Tibial nerve (tissue), 4 donors: Measurements from ENCODE around the gene RRP36.

ENCODE experiments used
- EP300 ChIP-seq, 2 donors: sonication (generic); formaldehyde crosslinking; IDR thresholded peaks; one replicate each; pipeline ENCODE4 v1.6.1; 2017; ENCODE audit warnings: antibody characterized with exemption in 2 of 2, mild to moderate bottlenecking in 1 of 2
- POLR2A ChIP-seq, 2 donors: fragments of 450-650 bp; IDR thresholded peaks; one replicate each; pipeline ENCODE4 v1.6.1; 2017; ENCODE audit warnings: antibody characterized with exemption in 2 of 2, mild to moderate bottlenecking in 2 of 2, moderate library complexity in 2 of 2
- TF ChIP-seq, protein P1 (sequence below), 5 experiments: fragments of 200-600 bp in 3 of 5; fragments of 450-650 bp in 2 of 5; sonication (generic) in 3 of 5; IDR thresholded peaks; one replicate each; pipeline ENCODE4 v1.5.1; 2016 to 2019; ENCODE audit warnings: antibody characterized with exemption in 5 of 5, mild to moderate bottlenecking in 3 of 5, moderate library complexity in 2 of 5

GRCh38 chr6:43001843-43002242 lies 19.6 kb upstream of the RRP36 start:
- TF ChIP-seq, protein P1, sequence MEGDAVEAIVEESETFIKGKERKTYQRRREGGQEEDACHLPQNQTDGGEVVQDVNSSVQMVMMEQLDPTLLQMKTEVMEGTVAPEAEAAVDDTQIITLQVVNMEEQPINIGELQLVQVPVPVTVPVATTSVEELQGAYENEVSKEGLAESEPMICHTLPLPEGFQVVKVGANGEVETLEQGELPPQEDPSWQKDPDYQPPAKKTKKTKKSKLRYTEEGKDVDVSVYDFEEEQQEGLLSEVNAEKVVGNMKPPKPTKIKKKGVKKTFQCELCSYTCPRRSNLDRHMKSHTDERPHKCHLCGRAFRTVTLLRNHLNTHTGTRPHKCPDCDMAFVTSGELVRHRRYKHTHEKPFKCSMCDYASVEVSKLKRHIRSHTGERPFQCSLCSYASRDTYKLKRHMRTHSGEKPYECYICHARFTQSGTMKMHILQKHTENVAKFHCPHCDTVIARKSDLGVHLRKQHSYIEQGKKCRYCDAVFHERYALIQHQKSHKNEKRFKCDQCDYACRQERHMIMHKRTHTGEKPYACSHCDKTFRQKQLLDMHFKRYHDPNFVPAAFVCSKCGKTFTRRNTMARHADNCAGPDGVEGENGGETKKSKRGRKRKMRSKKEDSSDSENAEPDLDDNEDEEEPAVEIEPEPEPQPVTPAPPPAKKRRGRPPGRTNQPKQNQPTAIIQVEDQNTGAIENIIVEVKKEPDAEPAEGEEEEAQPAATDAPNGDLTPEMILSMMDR (IDR thresholded peaks at IDR 0.05) = no peak
- TF ChIP-seq POLR2A (IDR thresholded peaks at IDR 0.05) (no peak), EP300 (IDR thresholded peaks at IDR 0.05) (no peak)
